ENCODE results near the gene CPE.
A peak's percentile ranks its signal among the peaks of the same experiment; 100 is the strongest.

CPE gene

GRCh38 chr4:165378398-165378744 lies 437 bp upstream of the CPE start:
- CTCF ChIA-PET = interaction anchor here (0.5 to 1.1 kb wide), 3 partner anchors 11 to 1546 kb away, joined by 3 to 5 read pairs (median 4); no protein-coding TSS in a partner anchor
- POLR2A ChIA-PET (ENCODE audit: low non-redundant PET) = no interaction called here
- TF ChIP-seq, protein P1, sequence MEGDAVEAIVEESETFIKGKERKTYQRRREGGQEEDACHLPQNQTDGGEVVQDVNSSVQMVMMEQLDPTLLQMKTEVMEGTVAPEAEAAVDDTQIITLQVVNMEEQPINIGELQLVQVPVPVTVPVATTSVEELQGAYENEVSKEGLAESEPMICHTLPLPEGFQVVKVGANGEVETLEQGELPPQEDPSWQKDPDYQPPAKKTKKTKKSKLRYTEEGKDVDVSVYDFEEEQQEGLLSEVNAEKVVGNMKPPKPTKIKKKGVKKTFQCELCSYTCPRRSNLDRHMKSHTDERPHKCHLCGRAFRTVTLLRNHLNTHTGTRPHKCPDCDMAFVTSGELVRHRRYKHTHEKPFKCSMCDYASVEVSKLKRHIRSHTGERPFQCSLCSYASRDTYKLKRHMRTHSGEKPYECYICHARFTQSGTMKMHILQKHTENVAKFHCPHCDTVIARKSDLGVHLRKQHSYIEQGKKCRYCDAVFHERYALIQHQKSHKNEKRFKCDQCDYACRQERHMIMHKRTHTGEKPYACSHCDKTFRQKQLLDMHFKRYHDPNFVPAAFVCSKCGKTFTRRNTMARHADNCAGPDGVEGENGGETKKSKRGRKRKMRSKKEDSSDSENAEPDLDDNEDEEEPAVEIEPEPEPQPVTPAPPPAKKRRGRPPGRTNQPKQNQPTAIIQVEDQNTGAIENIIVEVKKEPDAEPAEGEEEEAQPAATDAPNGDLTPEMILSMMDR (conservative IDR thresholded peaks at IDR 0.05; ENCODE audit: low read depth) = no peak
- H3K27ac ChIP-seq = no peak overlapping the region
- DNase-seq (ENCODE audit: low spot score) = no peak

- CTCF ChIA-PET = no interaction called here
- H3K27ac ChIP-seq = no peak overlapping the region
- TF ChIP-seq, protein P1 (conservative IDR thresholded peaks at IDR 0.05; ENCODE audit: low read depth) = no peak
- POLR2A ChIA-PET (ENCODE audit: low non-redundant PET) = no interaction called here
- DNase-seq (ENCODE audit: low spot score) = no peak
These were observed 863 bp downstream of the CPE start for GRCh38 chr4:165379678-165380064.

GRCh38 chr4:165380805-165381204 lies 2.0 kb downstream of the CPE start:
- TF ChIP-seq, protein P1 (conservative IDR thresholded peaks at IDR 0.05; ENCODE audit: low read depth) = no peak
- DNase-seq (ENCODE audit: low spot score) = no peak
- CTCF ChIA-PET = no interaction called here
- POLR2A ChIA-PET (ENCODE audit: low non-redundant PET) = no interaction called here
- H3K27ac ChIP-seq = no peak overlapping the region

DNA sequence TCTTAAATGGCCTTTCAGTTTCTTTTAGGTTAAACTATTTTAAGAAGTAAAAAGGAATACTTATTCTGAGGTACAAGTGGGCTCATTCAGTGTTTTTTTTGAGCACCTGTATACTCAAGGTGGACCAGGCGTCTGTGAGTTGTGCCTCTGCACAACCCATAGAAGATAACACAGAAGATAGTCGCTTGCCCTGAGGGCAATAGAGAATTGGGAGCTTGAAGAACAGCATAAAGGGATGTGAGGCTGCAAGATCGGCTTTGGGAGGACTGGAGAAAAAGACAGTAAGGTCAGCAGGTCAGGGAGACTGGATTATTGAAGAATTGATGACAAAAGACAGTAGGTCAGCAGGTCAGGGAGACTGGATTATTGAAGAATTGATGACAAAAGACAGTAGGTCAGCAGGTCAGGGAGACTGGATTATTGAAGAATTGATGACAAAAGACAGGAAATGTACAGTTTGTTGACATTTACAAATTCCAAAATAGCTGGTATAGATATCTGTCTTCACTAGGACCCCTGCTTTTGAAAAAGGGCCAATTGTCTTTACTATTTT lies 3.1 kb downstream of the CPE start:
- H3K27ac ChIP-seq = no peak overlapping the region
- POLR2A ChIA-PET (ENCODE audit: low non-redundant PET) = no interaction called here
- CTCF ChIA-PET = no interaction called here
- DNase-seq (ENCODE audit: low spot score) = no peak
- TF ChIP-seq, protein P1 (conservative IDR thresholded peaks at IDR 0.05; ENCODE audit: low read depth) = no peak

DNA sequence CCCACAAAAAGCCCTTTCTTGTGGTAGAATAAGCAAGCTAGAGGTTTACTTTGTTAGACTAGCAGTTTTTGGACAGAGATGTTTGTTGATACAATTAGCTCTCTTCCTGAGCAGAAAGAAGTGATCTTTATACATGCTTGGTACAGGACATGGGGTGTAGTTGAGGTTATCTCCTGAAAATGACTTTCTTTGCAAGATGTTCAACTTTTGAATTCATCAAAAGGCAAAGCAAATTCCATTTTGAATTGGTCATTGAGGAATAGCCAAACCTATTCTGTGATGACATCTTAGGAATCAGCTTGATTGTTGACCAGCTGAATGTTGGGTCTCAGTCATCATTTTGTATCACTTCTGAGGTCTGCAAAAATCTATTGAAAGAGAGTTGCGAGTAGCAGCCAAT lies 3.8 kb downstream of the CPE start:
- POLR2A ChIA-PET (ENCODE audit: low non-redundant PET) = no interaction called here
- TF ChIP-seq, protein P1 (conservative IDR thresholded peaks at IDR 0.05; ENCODE audit: low read depth) = no peak
- CTCF ChIA-PET = no interaction called here

GRCh38 chr4:165383591-165384073 lies 4.8 kb downstream of the CPE start:
- TF ChIP-seq, protein P1 (conservative IDR thresholded peaks at IDR 0.05; ENCODE audit: low read depth) = no peak
- ChIA-PET POLR2A (ENCODE audit: low non-redundant PET) (no interaction called here), CTCF (interaction anchor here (0.6 kb wide), 1 partner anchor 1448 kb away, joined by 4 read pairs; no protein-coding TSS in a partner anchor)
- H3K27ac ChIP-seq = no peak overlapping the region
- peak; percentile 20 for DNase-seq (ENCODE audit: low spot score)

More for the DNA sequence above, 3.8 kb downstream of the CPE start:
- no peak overlapping the region for H3K27ac ChIP-seq
- no peak for DNase-seq (ENCODE audit: low spot score)

Data from RWPE1 (cell line).